Adrenal gland (tissue), 12 donors: ENCODE measurements around the gene DESI2. TPM values are rescaled to one million over a fixed set of nuclear protein-coding genes. Genes with fewer than 3 reads are reported as not detected.

Source experiments
- DNase-seq, 7 donors: peaks; one replicate each; pipeline ENCODE4 v3.0.0-alpha.2; 2019 to 2020
- H3K27ac ChIP-seq, 5 donors: fragments of 200-600 bp; sonication (generic) in 4 of 5; 1 replicate in 3 of 5; 2 replicates in 2 of 5; pipeline versions ENCODE4 v1.5.1 to v1.8.0; 2016 to 2020; ENCODE audit warnings: mild to moderate bottlenecking in 1 of 5
- H3K27me3 ChIP-seq: fragments of 200-600 bp; 2 replicates; pipeline ENCODE4 v1.8.0; 2021
- H3K36me3 ChIP-seq, 2 donors: fragments of 200-600 bp; replicated peaks in 1 of 2; 1 replicate in 1 of 2; 2 replicates in 1 of 2; pipeline versions ENCODE4 v1.5.1 to v1.8.0; 2018 to 2022
- H3K4me1 ChIP-seq, 2 donors: fragments of 200-600 bp; replicated peaks in 1 of 2; 1 replicate in 1 of 2; 2 replicates in 1 of 2; pipeline versions ENCODE4 v1.5.1 to v1.8.0; 2018 to 2021
- H3K4me3 ChIP-seq, 4 donors: fragments of 200-600 bp; sonication (generic) in 3 of 4; one replicate each; pipeline ENCODE4 v1.5.1; 2016 to 2018
- H3K9me3 ChIP-seq, 3 donors: fragments of 200-600 bp; sonication (generic) in 1 of 3; replicated peaks in 1 of 3; 1 replicate in 2 of 3; 2 replicates in 1 of 3; pipeline versions ENCODE4 v1.5.1 to v1.8.0; 2016 to 2021
- CTCF ChIP-seq, 6 experiments: fragments of 450-650 bp in 4 of 6; fragments of 200-600 bp in 2 of 6; sonication (generic) in 1 of 6; IDR thresholded peaks; 1 replicate in 5 of 6; 2 replicates in 1 of 6; pipeline versions ENCODE4 v1.5.1 to v1.8.0; 2016 to 2021; ENCODE audit warnings: antibody characterized with exemption in 6 of 6, mild to moderate bottlenecking in 2 of 6, moderate library complexity in 1 of 6
- POLR2A ChIP-seq, 2 donors: fragments of 450-650 bp; IDR thresholded peaks; one replicate each; pipeline ENCODE4 v1.6.1; 2017; ENCODE audit warnings: antibody characterized with exemption in 2 of 2, mild to moderate bottlenecking in 2 of 2, moderate library complexity in 1 of 2
- WGBS, 4 donors: extraction: QIAGEN DNeasy Blood & Tissue Kit in 2 of 4; methylation state at CpG; one replicate each; pipeline versions ENCODE4 v1.1.5 to v1.1.7; 2013 to 2017; 5-methylcytosine and 5-hydroxymethylcytosine counted together
- intact Hi-C, 2 donors: fragments of 100-400 bp; cut with DNase I; formaldehyde crosslinking; loops; one replicate each; pipeline versions ENCODE4 v1.14.1 to v1.15.0; 2022 to 2023
- polyA plus RNA-seq, 3 donors: library from polyadenylated mRNA; stranded (reverse); fragments of 200-250 nt in 2 of 3; fragments of 350-450 nt in 1 of 3; fragmentation: Illumina TruSeq in 1 of 3; extraction: RNeasy Lipid Tissue Mini Kit (QIAGEN cat#74804) in 1 of 3; gene quantifications; one replicate each; pipeline ENCODE4 v1.2.3, GENCODE V29; 2013 to 2014
- total RNA-seq, 9 donors: library from RNA; depleted of rRNA in 4 of 9; stranded (reverse); fragments of >200 nt in 4 of 9; fragments of 120-200 nt in 1 of 9; fragmentation: NEBNext Ultra II Directional in 1 of 9; extraction: Animal tissue kit (Norgen Biotek cat#: 25700) in 1 of 9; gene quantifications; one replicate each; pipeline versions ENCODE4 v1.1.0 to v1.2.4, GENCODE V29; 2013 to 2023
- donor health status: healthy with polysubstance abuse.
- donor health status: Bipolar disorder and iron deficiency.
- donor health status: DM: yes; HTN: yes; CAD: no.
- donor health status: DM: no; HTN: no; CAD: no.
- donor health status: DM: no; HTN: no; CAD: no.
- donor health status: DM: yes; HTN: yes; CAD: no.

Gene DESI2
- total and polyA plus RNA-seq, 12 donors, result 7.0 to 50.0 (median 29.1) TPM

GRCh38 chr1:244730153-244730933 is 77.4 kb downstream of the DESI2 start:
- no peaks in the 10 kb centered on the region for H3K9me3 ChIP-seq
- TF ChIP-seq POLR2A (IDR thresholded peaks at IDR 0.05), result no peak
- TF ChIP-seq CTCF (IDR thresholded peaks at IDR 0.05), result no peak
- peak overlapping the region; percentile 40 to 79 (median 46) for H3K4me3 ChIP-seq
- H3K27ac ChIP-seq, result peak overlapping the region in 2 of 5 donors; percentile 32 to 54
- H3K36me3 ChIP-seq, result no peaks in the 10 kb centered on the region
- 0 to 7% (median 1%) methylated on average over 20 to 94 of the region's 94 CpGs for WGBS, 4 donors
- no peaks in the 10 kb centered on the region for H3K27me3 ChIP-seq
- H3K4me1 ChIP-seq, result no peaks in the 10 kb centered on the region
- DNase-seq, result peak; percentile 36 to 60 (median 47)
- intact Hi-C loops, result no loop called here

- Histone ChIP-seq H3K4me1 (no peaks in the 10 kb centered on the region), H3K27ac (peak overlapping the region in 1 of 5 donors; percentile 27), H3K27me3 (no peaks in the 10 kb centered on the region), H3K4me3 (peak overlapping the region in 2 of 4 donors; percentile 45 to 79), H3K9me3 (no peaks in the 10 kb centered on the region), H3K36me3 (no peaks in the 10 kb centered on the region)
- TF ChIP-seq CTCF (IDR thresholded peaks at IDR 0.05), result no peak
- no peak for TF ChIP-seq POLR2A (IDR thresholded peaks at IDR 0.05)
- DNase-seq, result no peak
- intact Hi-C loops, result no loop called here
- WGBS, 4 donors, result 55 to 98% (median 75%) methylated on average over 6 to 28 of the region's 28 CpGs
These were observed 78.1 kb downstream of the DESI2 start for GRCh38 chr1:244730934-244731434.

- intact Hi-C loops, result no loop called here
These were observed 78.7 kb downstream of the DESI2 start for GRCh38 chr1:244731651-244732050.

More at GRCh38 chr1:244731651-244732050, 78.7 kb downstream of the DESI2 start:
- TF ChIP-seq CTCF (IDR thresholded peaks at IDR 0.05), result no peak
- no peak for TF ChIP-seq POLR2A (IDR thresholded peaks at IDR 0.05)
- no peak overlapping the region for H3K27ac ChIP-seq
- H3K4me3 ChIP-seq, result no peak overlapping the region
- no peaks in the 10 kb centered on the region for H3K9me3 ChIP-seq
- H3K36me3 ChIP-seq, result no peaks in the 10 kb centered on the region
- WGBS, 4 donors, result 94 to 97% (median 96%) methylated on average over 6 of the region's 6 CpGs
- DNase-seq, result no peak
- no peaks in the 10 kb centered on the region for H3K4me1 ChIP-seq
- no peaks in the 10 kb centered on the region for H3K27me3 ChIP-seq
